Large intestine (tissue), 3 donors: ENCODE data around the gene CUL1. TPM values are rescaled to one million over a fixed set of nuclear protein-coding genes. Genes with fewer than 3 reads are reported as not detected.

Source experiments
- DNase-seq, 2 donors: peaks; one replicate each; pipeline versions ENCODE4 v3.0.0 to v3.0.0-alpha.2; 2013
- H3K27ac ChIP-seq: one replicate; pipeline ENCODE4 v1.5.1; 2013; ENCODE audit warnings: low read length
- H3K27me3 ChIP-seq: 2 replicates; pipeline ENCODE4 v1.6.1; 2013; ENCODE audit warnings: low read length; ENCODE audit not compliant: control insufficient read depth, insufficient read depth
- H3K36me3 ChIP-seq: 2 replicates; pipeline ENCODE4 v1.6.1; 2013; ENCODE audit warnings: low read length; ENCODE audit not compliant: control insufficient read depth, insufficient read depth
- H3K4me1 ChIP-seq: one replicate; pipeline ENCODE4 v1.6.1; 2013; ENCODE audit warnings: low read length; ENCODE audit not compliant: control insufficient read depth, insufficient read depth
- H3K4me3 ChIP-seq: one replicate; pipeline ENCODE4 v1.5.1; 2013; ENCODE audit warnings: low read length
- H3K9me3 ChIP-seq: one replicate; pipeline ENCODE4 v1.6.1; 2013; ENCODE audit warnings: mild to moderate bottlenecking, low read depth, low read length, moderate library complexity; ENCODE audit not compliant: control insufficient read depth
- WGBS: methylation state at CpG from one replicate; pipeline ENCODE4 v1.1.5; 2013; ENCODE audit warnings: low lambda C conversion rate; ENCODE audit not compliant: insufficient coverage; 5-methylcytosine and 5-hydroxymethylcytosine counted together
- polyA plus RNA-seq: library from polyadenylated mRNA; unstranded; fragments of 120-200 nt; gene quantifications from one replicate; pipeline ENCODE4 v1.2.1, GENCODE V29; 2013

Gene CUL1
- polyA plus RNA-seq, 1 donor, result 43.7 TPM

DNA sequence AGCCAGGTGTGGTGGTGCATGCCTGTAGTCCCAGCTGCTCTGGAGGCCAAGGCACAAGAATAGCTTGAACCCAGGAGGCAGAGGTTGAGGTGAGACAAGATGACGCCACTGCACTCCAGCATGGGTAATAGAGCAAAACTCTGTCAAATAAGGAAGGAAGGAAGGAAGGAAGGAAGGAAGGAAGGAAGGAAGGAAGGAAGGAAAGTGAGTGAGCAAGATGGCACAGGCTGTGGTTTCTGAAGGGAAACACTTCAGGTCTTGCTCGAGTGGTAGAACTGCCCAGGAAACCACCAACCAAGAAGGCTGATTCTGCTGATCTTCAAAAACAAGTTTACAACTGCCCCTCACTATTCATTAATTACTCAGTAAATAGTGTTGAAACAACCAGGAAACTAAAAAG is 140.2 kb downstream of the CUL1 start:
- H3K4me1 ChIP-seq, result no peaks in the 10 kb centered on the region
- 100% methylated on average over 1 of the region's 2 CpGs for WGBS
- H3K36me3 ChIP-seq, result peaks cover 4% of the 10 kb centered on the region
- H3K9me3 ChIP-seq, result no peaks in the 10 kb centered on the region
- no peak for DNase-seq
- no peak overlapping the region for H3K27ac ChIP-seq
- H3K27me3 ChIP-seq, result no peaks in the 10 kb centered on the region
- H3K4me3 ChIP-seq, result no peak overlapping the region

DNA sequence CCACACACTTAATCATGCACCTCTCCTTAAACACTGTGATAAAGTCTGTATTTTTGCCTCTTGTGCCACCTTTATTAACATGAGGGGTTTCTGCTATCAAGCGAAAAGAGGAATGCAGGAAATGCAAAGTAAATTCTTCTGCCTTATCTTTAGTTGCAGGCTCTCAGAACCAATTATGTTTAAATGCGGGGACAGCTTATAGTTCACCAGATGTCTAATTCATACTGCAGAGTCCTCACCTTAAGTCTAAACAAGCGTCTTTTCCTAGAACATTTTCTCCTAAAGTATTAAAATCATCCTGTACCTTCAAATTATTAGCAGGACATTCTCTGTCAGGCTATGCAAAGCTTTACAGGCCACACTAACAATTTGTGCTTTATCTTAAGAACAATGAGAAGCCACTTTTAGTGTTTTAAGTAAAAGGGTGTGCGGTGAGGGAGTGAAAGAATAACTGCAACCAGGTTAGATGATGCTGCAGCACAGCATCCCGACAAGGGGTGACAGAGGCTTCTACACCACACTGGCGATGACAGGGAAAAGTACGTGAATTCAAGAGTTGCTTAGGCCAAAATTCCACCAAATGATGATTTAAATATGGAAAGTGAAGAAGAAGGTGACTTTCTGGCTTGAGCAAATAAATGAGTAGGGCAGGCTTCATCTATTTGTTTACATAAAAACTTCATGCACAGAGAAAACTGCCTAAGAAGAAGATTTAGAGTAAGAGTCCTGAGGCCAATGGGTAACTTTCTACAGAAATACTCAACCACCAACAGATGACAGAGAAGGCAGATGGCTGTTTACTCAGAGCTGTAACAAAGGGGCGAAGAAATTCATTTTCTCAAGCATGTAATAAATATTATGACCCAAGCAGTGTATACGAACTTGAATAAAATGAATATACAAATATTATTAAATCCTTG is 149.4 kb downstream of the CUL1 start:
- no peaks in the 10 kb centered on the region for H3K27me3 ChIP-seq
- no peaks in the 10 kb centered on the region for H3K4me1 ChIP-seq
- no peaks in the 10 kb centered on the region for H3K9me3 ChIP-seq
- no peak for DNase-seq
- WGBS, result 67% methylated on average over 3 of the region's 9 CpGs
- no peak overlapping the region for H3K27ac ChIP-seq
- no peak overlapping the region for H3K4me3 ChIP-seq
- no peaks in the 10 kb centered on the region for H3K36me3 ChIP-seq

GRCh38 chr7:148849393-148850098 is 150.8 kb downstream of the CUL1 start:
- Histone ChIP-seq H3K4me1 (no peaks in the 10 kb centered on the region), H3K27me3 (no peaks in the 10 kb centered on the region), H3K36me3 (no peaks in the 10 kb centered on the region), H3K27ac (no peak overlapping the region), H3K4me3 (no peak overlapping the region), H3K9me3 (no peaks in the 10 kb centered on the region)
- DNase-seq, result no peak
- WGBS, result 79% methylated on average over 2 of the region's 7 CpGs

DNA sequence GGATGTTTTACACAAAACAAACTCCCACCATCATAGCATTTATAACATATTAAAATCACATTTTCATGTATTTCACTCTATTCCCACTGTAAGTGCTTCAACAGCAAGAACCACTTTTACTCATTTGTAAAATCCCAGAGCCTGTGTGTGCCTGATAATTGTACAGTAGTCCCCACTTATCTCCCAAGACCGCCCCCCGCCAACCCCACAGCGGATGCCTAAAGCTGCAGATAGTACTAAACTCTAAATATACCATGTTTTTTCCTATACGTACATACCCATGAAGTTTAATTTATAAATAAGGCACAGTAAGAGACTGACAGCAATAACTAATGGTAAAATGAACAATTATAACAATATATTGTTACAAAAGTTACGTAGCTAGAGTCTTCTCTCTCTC is 151.9 kb downstream of the CUL1 start:
- H3K4me3 ChIP-seq, result no peak overlapping the region
- no peak for DNase-seq
- H3K27ac ChIP-seq, result no peak overlapping the region
- no peaks in the 10 kb centered on the region for H3K9me3 ChIP-seq
- no peaks in the 10 kb centered on the region for H3K27me3 ChIP-seq
- WGBS, result no CpG with 5 or more reads among the region's 5 CpGs
- no peaks in the 10 kb centered on the region for H3K4me1 ChIP-seq
- H3K36me3 ChIP-seq, result no peaks in the 10 kb centered on the region

Other genes with a start within 250 kb of the CUL1 start
- not detected for gene C7orf33, start 108.1 kb upstream of the CUL1 start, polyA plus RNA-seq
- gene EZH2, start 185.4 kb downstream of the CUL1 start, polyA plus RNA-seq, result 20.1 TPM